Measurements from ENCODE around the gene PAX8. TPM values are rescaled to one million over a fixed set of nuclear protein-coding genes. Genes with fewer than 3 reads are reported as not detected.
A peak's percentile ranks its signal among the peaks of the same experiment; 100 is the strongest.

Gene PAX8
- total RNA-seq, 1 donor from 2014 or later = 1.2 TPM

- TF ChIP-seq, protein P1, sequence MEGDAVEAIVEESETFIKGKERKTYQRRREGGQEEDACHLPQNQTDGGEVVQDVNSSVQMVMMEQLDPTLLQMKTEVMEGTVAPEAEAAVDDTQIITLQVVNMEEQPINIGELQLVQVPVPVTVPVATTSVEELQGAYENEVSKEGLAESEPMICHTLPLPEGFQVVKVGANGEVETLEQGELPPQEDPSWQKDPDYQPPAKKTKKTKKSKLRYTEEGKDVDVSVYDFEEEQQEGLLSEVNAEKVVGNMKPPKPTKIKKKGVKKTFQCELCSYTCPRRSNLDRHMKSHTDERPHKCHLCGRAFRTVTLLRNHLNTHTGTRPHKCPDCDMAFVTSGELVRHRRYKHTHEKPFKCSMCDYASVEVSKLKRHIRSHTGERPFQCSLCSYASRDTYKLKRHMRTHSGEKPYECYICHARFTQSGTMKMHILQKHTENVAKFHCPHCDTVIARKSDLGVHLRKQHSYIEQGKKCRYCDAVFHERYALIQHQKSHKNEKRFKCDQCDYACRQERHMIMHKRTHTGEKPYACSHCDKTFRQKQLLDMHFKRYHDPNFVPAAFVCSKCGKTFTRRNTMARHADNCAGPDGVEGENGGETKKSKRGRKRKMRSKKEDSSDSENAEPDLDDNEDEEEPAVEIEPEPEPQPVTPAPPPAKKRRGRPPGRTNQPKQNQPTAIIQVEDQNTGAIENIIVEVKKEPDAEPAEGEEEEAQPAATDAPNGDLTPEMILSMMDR (IDR thresholded peaks at IDR 0.05) = no peak
- H3K9me3 ChIP-seq = no peaks in the 10 kb centered on the region
- H3K4me1 ChIP-seq = no peaks in the 10 kb centered on the region
- H3K4me3 ChIP-seq = no peak overlapping the region
- intact Hi-C loops (cut with DNase I) = no loop called here
- H3K36me3 ChIP-seq = no peaks in the 10 kb centered on the region
- H3K27me3 ChIP-seq (ENCODE audit: low read depth) = no peaks in the 10 kb centered on the region
- ATAC-seq = peak in 1 of 2 donors; percentile 5
- DNase-seq = no peak
- no peak overlapping the region for H3K27ac ChIP-seq
These were observed 48.9 kb downstream of the PAX8 start for GRCh38 chr2:113229795-113230194.

DNA sequence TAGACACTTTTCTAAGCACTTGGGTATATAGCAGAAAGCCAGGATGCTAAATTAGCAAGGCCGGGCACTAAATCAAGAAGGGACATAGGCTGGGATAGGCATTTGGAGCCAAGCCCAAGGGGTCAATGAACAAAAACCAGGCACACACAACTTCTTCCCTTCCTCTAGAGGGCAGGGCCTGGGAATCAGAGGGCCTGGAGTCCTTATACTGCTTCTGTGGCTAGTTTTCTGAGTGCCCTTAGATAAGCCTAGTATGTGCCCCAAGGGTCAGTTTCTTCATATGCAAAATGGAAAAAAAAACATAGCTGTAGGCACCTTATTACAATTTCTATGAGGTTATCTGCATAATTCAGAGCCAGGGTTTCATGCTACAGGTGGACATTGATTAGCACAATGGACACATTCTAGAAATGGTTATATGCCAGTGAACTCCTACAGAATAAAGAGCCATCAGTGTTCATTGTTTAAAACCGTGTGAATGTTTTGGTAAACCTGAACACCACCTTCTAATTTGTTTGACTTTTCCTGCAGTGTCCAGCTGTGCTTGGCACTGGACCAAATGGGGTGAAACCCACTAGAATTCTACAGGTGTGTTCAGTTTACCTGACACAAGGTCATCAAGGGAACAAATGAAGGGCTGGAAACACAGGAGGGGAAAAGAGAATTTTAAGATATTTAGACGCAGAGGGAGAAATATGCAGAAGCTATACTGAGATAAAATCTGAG is 49.6 kb downstream of the PAX8 start:
- TF ChIP-seq, protein P1 (IDR thresholded peaks at IDR 0.05) = no peak
- Histone ChIP-seq H3K4me1 (no peaks in the 10 kb centered on the region), H3K27me3 (ENCODE audit: low read depth) (no peaks in the 10 kb centered on the region), H3K36me3 (no peaks in the 10 kb centered on the region), H3K27ac (no peak overlapping the region), H3K4me3 (no peak overlapping the region), H3K9me3 (no peaks in the 10 kb centered on the region)
- ATAC-seq (no peak), DNase-seq (no peak)
- intact Hi-C loops (cut with DNase I) = no loop called here

GRCh38 chr2:113228351-113228750 is 50.4 kb downstream of the PAX8 start:
- H3K27ac ChIP-seq = no peak overlapping the region
- H3K9me3 ChIP-seq = no peaks in the 10 kb centered on the region

DNA sequence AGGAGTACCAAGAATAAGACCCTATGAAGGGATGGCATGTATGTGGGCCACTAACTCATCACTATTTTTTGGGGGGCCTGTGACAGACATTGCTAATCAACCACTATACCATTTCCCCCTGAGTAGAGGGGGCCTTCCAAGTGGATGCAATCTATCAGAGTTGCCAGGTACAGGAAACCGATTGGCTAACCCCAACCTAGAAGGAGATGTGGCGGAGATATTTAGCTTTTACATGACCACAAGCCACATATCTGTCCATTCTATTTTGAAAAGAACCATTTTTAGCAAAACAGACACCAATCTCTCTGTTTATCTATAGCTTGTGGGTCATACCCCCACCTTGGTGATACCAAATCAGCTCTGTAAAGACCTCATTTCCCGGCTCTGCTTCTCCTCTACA is 51.0 kb downstream of the PAX8 start:
- Histone ChIP-seq H3K9me3 (no peaks in the 10 kb centered on the region), H3K27ac (no peak overlapping the region), H3K4me3 (no peak overlapping the region), H3K4me1 (no peaks in the 10 kb centered on the region), H3K36me3 (no peaks in the 10 kb centered on the region), H3K27me3 (ENCODE audit: low read depth) (no peaks in the 10 kb centered on the region)
- DNase-seq (no peak), ATAC-seq (no peak)
- TF ChIP-seq, protein P1 (IDR thresholded peaks at IDR 0.05) = no peak
- intact Hi-C loops (cut with DNase I) = no loop called here

More at GRCh38 chr2:113228351-113228750, 50.4 kb downstream of the PAX8 start:
- intact Hi-C loops (cut with DNase I) = no loop called here
- ATAC-seq (no peak), DNase-seq (no peak)
- TF ChIP-seq, protein P1 (IDR thresholded peaks at IDR 0.05) = no peak
- Histone ChIP-seq H3K27me3 (ENCODE audit: low read depth) (no peaks in the 10 kb centered on the region), H3K4me1 (no peaks in the 10 kb centered on the region), H3K36me3 (no peaks in the 10 kb centered on the region), H3K4me3 (no peak overlapping the region)

DNA sequence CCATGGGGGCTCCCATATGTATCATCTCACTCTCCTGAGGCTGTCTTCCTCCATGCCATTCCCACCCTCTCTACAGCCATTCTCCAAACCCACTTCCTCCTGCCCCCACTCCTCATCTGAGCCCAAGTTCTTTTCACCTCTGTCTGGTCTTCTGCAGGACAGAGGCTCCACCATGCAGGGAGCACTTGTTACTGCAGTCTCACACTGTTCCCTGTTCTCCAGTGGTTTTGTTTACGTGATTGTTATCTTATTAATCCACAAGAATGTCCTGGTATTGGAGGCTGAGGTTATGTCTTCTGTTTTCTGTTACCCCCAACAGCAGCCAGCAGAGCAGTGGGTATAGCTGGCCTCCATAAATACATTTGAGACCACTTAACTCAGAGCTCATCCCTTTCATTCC is 51.4 kb downstream of the PAX8 start:
- H3K27ac ChIP-seq = no peak overlapping the region
- no peaks in the 10 kb centered on the region for H3K9me3 ChIP-seq
- H3K27me3 ChIP-seq (ENCODE audit: low read depth) = no peaks in the 10 kb centered on the region
- no peak for DNase-seq
- H3K4me1 ChIP-seq = no peaks in the 10 kb centered on the region
- no peak for ATAC-seq
- TF ChIP-seq, protein P1 (IDR thresholded peaks at IDR 0.05) = peak; percentile 13
- no peaks in the 10 kb centered on the region for H3K36me3 ChIP-seq
- intact Hi-C loops (cut with DNase I) = no loop called here
- no peak overlapping the region for H3K4me3 ChIP-seq
